K562 (cell line): ENCODE measurements around the gene BTF3L4.

Source experiments
- CREB1 ChIP-seq, 2 experiments: sonication (generic) in 1 of 2; formaldehyde crosslinking in 1 of 2; IDR thresholded peaks; 2 replicates each; pipeline versions ENCODE4 v1.6.1 to v1.8.0; 2012 to 2022; ENCODE audit warnings: inconsistent platforms in 1 of 2, mild to moderate bottlenecking in 1 of 2, missing genetic modification reagents in 1 of 2, moderate library complexity in 1 of 2
- EP300 ChIP-seq: IDR thresholded peaks from 2 replicates; pipeline ENCODE4 v1.6.1; 2012; ENCODE audit warnings: low read length, improper control_type of control experiment
- ETV1 ChIP-seq: fragments of 450-650 bp; conservative IDR thresholded peaks from 2 replicates; pipeline ENCODE4 v1.6.1; 2016; ENCODE audit warnings: missing genetic modification characterization, control low read depth, low read depth, missing compliant biosample characterization
- KDM1A ChIP-seq, 2 experiments: fragments of 450-650 bp; IDR thresholded peaks; 2 replicates each; pipeline ENCODE4 v1.6.1; 2016; ENCODE audit warnings: mild to moderate bottlenecking in 2 of 2
- NFIC ChIP-seq: fragments of 450-650 bp; IDR thresholded peaks from 2 replicates; pipeline ENCODE4 v1.6.1; 2017; ENCODE audit warnings: mild to moderate bottlenecking, inconsistent platforms
- SPI1 ChIP-seq: IDR thresholded peaks from 2 replicates; pipeline ENCODE4 v1.6.1; 2011; ENCODE audit warnings: low read depth, low read length, control low read depth, borderline replicate concordance
- ZFP36 ChIP-seq: fragments of 150-350 bp; IDR thresholded peaks from 2 replicates; pipeline ENCODE4 v1.6.1; 2018; ENCODE audit warnings: low read length, low read depth; ENCODE audit not compliant: partially characterized antibody
- ZNF174 ChIP-seq: fragments of 250-450 bp; sonication (Bioruptor Pico); IDR thresholded peaks from 2 replicates; pipeline ENCODE4 v1.4.0; 2020; ENCODE audit warnings: mild to moderate bottlenecking
- TF ChIP-seq, protein P1 (sequence below), 3 experiments: IDR thresholded peaks in 2 of 3; conservative IDR thresholded peaks in 1 of 3; 2 replicates each; pipeline ENCODE4 v1.5.1; 2011 to 2012; ENCODE audit warnings: low read length in 3 of 3, mild to moderate bottlenecking in 3 of 3, control low read depth in 2 of 3, improper control_type of control experiment in 1 of 3, inconsistent platforms in 1 of 3, low read depth in 1 of 3, mixed read lengths in 1 of 3, moderate library complexity in 1 of 3; ENCODE audit not compliant: insufficient read depth in 2 of 3

DNA sequence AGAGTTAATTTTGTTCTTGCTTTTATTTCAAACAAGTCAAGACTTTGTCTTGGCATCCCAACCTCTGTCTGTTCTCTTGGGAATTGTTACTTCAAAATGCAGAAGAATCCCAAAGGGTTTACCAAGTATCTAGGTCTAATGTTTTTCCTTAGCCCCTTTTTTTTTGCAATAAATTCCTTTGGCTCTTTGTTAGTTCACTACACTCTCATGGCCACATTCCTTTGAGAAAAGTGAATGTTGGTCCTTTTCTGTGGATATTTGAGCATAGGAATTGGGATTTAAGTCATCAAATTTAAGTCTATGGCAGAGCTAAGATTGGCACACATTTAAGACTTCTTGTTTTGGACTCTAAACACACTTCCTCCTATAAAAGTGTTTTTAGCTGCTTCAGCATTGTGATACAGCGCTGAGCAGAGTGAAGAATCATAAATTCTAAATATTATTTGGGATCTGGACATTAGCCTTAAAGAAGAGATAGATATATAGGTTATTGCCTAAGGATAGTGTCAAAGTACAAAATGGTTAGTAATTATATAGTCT is 1.9 kb downstream of the BTF3L4 start:
- TF ChIP-seq ZFP36 (no peak), KDM1A (IDR thresholded peaks at IDR 0.05) (no peak), ZNF174 (CRISPR knock-in tag) (no peak), CREB1 (IDR thresholded peaks at IDR 0.05) (no peak), CREB1 (CRISPR knock-in tag; IDR thresholded peaks at IDR 0.05) (no peak), NFIC (no peak), EP300 (no peak), SPI1 (no peak), ETV1 (no peak)
- TF ChIP-seq, protein P1, sequence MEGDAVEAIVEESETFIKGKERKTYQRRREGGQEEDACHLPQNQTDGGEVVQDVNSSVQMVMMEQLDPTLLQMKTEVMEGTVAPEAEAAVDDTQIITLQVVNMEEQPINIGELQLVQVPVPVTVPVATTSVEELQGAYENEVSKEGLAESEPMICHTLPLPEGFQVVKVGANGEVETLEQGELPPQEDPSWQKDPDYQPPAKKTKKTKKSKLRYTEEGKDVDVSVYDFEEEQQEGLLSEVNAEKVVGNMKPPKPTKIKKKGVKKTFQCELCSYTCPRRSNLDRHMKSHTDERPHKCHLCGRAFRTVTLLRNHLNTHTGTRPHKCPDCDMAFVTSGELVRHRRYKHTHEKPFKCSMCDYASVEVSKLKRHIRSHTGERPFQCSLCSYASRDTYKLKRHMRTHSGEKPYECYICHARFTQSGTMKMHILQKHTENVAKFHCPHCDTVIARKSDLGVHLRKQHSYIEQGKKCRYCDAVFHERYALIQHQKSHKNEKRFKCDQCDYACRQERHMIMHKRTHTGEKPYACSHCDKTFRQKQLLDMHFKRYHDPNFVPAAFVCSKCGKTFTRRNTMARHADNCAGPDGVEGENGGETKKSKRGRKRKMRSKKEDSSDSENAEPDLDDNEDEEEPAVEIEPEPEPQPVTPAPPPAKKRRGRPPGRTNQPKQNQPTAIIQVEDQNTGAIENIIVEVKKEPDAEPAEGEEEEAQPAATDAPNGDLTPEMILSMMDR (IDR thresholded peaks at IDR 0.05 in 2 of 3, conservative IDR thresholded peaks at IDR 0.05 in 1 of 3; ENCODE audit: insufficient read depth in 2 of 3, low read depth in 1 of 3, low read length in 3 of 3): no peak
